Measurements from ENCODE around the gene TBC1D14. TPM values are rescaled to one million over a fixed set of nuclear protein-coding genes. Genes with fewer than 3 reads are reported as not detected.

Gene TBC1D14
- total RNA-seq, 1 donor, result 42.3 TPM

DNA sequence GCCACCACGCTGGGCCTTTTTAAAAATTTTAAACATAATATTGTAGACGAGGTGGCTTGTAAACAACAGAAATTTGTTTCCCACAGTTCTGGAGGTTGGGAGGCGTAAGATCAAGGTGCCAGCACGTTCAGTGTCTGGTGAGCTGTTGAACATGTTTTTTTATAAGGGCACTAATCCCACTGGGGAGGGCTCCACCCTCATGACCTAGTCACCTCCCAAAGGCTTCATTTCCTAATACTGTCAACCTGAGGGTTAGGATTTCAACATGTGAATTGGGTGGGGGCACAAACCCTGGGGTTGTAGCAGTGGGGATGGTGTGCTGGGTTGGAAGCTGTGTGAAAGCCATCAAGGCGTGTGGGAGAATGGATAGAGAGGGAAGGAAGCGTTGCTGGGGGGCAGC lies 27.6 kb downstream of the TBC1D14 start:
- H3K4me3 ChIP-seq (ENCODE audit: low read depth, low read length), result no peak overlapping the region
- DNase-seq (ENCODE audit: low read depth), result no peak
- TF ChIP-seq, protein P1, sequence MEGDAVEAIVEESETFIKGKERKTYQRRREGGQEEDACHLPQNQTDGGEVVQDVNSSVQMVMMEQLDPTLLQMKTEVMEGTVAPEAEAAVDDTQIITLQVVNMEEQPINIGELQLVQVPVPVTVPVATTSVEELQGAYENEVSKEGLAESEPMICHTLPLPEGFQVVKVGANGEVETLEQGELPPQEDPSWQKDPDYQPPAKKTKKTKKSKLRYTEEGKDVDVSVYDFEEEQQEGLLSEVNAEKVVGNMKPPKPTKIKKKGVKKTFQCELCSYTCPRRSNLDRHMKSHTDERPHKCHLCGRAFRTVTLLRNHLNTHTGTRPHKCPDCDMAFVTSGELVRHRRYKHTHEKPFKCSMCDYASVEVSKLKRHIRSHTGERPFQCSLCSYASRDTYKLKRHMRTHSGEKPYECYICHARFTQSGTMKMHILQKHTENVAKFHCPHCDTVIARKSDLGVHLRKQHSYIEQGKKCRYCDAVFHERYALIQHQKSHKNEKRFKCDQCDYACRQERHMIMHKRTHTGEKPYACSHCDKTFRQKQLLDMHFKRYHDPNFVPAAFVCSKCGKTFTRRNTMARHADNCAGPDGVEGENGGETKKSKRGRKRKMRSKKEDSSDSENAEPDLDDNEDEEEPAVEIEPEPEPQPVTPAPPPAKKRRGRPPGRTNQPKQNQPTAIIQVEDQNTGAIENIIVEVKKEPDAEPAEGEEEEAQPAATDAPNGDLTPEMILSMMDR (IDR thresholded peaks at IDR 0.05; ENCODE audit: insufficient read depth, low read depth, low read length), result no peak

DNA sequence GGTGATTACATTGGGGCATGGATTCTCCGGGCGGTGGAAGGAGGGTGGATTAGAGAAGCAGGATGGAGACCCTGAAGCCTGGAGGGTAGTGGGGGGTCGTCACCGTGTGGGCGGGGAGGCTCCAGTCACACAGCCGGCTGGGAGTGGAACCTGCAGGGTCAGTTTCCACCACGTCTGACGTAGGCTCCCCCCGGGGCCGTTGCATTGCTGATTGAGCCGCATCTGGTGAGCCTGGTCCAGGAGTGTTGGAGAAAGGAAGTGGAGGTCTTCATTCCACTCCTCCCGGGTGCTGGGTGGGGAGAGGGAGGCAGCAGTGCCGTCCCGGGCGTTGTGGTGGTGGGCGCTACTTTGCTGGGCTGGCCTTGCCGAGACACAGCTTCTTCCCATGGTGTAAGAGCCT lies 28.1 kb downstream of the TBC1D14 start:
- DNase-seq (ENCODE audit: low read depth), result no peak
- H3K4me3 ChIP-seq (ENCODE audit: low read depth, low read length), result no peak overlapping the region
- TF ChIP-seq, protein P1 (IDR thresholded peaks at IDR 0.05; ENCODE audit: insufficient read depth, low read depth, low read length), result no peak

DNA sequence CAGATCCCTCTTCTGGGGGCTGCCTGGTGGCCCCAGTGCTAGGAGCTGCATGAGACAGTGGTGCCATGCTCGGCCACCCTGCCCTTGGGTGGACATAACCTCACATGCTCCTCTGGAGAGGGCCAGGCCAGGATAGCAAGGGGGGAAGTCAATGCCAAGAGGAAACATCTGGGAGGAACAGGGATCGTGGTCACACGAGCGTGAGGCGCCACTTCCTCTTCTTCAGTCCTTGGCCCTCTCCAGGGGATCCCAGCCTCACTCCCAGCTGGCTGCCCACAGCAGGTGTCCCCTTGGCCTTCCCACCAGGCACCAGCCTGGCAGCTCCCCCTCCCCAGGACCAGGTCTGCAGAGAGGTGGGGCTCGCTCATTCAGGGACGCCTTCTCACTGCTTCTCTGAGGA lies 28.6 kb downstream of the TBC1D14 start:
- no peak for DNase-seq (ENCODE audit: low read depth)
- no peak overlapping the region for H3K4me3 ChIP-seq (ENCODE audit: low read depth, low read length)
- TF ChIP-seq, protein P1 (IDR thresholded peaks at IDR 0.05; ENCODE audit: insufficient read depth, low read depth, low read length), result no peak

DNA sequence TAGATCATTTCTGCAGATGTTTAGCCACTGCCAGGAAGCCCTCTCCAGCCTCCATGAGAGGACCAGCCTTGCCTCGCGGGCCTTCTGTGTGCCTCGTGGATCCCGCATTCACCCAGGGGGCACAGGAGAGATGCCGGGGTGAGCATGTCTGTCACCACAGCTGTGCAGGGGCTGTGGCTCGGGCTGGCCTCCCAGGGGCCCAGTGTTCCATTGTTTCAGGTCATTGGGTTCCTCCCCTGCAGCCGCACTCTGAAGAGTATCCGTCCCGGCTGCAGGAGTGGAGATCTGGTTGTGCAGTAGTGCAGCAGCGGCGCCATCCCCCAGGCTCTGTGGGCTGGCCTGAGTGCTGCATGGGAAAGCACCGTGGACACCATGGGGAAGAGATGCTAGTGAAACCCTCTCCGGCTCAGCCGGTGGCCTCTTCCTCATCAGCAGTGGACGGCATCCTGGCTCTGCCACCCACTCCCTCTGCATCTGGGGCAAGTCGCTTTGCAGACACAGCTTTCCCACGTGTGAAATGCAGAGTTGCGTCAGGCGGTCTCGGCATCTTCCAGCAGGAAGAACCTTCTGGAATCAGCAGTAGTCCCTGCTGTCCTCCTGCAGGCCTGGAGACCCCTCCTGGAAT lies 29.1 kb downstream of the TBC1D14 start:
- TF ChIP-seq, protein P1 (IDR thresholded peaks at IDR 0.05; ENCODE audit: insufficient read depth, low read depth, low read length), result no peak
- no peak overlapping the region for H3K4me3 ChIP-seq (ENCODE audit: low read depth, low read length)
- no peak for DNase-seq (ENCODE audit: low read depth)

DNA sequence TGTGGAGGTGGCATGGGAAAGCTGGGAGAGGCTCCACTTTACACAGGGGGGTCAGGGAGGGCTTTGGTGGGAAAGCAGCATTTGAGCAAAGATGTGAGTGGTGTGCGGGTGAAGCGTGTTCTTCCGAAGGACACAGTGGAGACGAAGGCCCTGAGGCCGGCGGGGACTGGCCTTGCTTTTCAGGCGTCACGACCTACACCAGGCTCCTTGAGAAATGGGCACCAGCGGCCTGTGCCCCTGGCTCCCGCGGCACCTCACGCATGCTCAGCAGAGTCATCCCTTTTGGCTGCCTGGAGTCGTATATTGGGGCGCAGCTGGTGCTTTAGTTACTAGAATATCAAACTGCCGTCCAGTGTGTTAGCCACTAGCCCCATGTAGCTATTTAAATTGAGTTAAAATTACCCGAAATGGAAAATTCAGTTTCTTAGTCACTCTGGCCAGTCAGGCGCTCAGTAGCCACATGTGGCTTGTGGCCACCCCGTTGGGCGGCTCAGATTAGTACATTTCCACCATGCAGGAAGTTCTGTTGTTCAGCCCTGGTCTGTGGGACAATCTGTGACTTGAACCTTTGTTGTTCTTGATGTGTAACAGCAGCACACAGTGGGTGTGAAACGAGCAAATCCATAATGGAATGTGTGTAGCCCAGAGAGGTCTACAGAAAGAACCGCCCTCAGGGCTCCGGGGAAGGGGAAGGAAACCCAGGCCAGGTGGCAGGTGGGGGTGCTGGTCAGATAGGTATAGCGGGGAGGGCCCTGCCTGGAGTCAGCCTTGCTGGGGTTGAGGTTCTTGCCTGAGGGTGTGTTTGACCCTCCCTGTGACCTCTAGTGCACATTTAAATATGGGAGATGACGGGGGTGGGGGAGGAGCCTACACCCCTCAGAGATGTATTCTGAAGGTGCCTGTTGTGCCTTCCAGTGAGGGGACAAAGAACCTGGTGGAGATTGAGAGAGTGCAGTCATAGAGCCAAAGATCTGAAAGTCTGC lies 30.4 kb downstream of the TBC1D14 start:
- TF ChIP-seq, protein P1 (IDR thresholded peaks at IDR 0.05; ENCODE audit: insufficient read depth, low read depth, low read length), result no peak
- no peak overlapping the region for H3K4me3 ChIP-seq (ENCODE audit: low read depth, low read length)
- no peak for DNase-seq (ENCODE audit: low read depth)

DNA sequence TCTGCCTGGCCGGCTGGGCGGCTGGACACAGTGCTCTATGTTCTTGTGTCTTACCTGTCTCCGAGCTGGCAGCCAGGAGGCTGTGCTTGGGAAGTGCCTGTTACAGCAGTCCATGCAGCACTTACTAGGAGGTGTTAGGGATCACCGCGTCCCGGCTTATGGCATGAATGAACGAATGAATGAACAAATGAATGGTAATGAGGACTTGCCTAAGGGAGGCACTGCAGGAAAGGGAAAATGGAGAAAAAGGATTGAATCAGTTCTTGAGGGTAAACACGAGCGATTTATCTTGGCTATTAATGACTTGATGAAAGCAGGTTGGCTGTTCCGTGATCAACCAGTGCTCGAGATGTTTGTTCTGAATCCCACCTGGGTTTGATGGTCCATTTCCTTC lies 31.1 kb downstream of the TBC1D14 start:
- TF ChIP-seq, protein P1 (IDR thresholded peaks at IDR 0.05; ENCODE audit: insufficient read depth, low read depth, low read length), result no peak
- no peak for DNase-seq (ENCODE audit: low read depth)
- no peak overlapping the region for H3K4me3 ChIP-seq (ENCODE audit: low read depth, low read length)

Data from fibroblast of villous mesenchyme (primary cell).